Testis (tissue), 3 donors: ENCODE data around the gene GPR108. TPM values are rescaled to one million over a fixed set of nuclear protein-coding genes. Genes with fewer than 3 reads are reported as not detected.
A peak's percentile ranks its signal among the peaks of the same experiment; 100 is the strongest.

Experiments used
- DNase-seq: peaks from one replicate; pipeline ENCODE4 v3.0.0-alpha.2; 2019
- H3K27ac ChIP-seq, 2 donors: fragments of 200-600 bp; sonication (generic); one replicate each; pipeline ENCODE4 v1.5.1; 2019
- H3K27me3 ChIP-seq: fragments of 200-600 bp; sonication (generic); one replicate; pipeline ENCODE4 v1.5.1; 2019
- H3K36me3 ChIP-seq: fragments of 200-600 bp; sonication (generic); one replicate; pipeline ENCODE4 v1.5.1; 2017; ENCODE audit warnings: low read depth; ENCODE audit errors: missing control alignments
- H3K4me1 ChIP-seq: fragments of 200-600 bp; sonication (generic); one replicate; pipeline ENCODE4 v1.5.1; 2019
- H3K4me3 ChIP-seq, 2 donors: fragments of 200-600 bp; sonication (generic); one replicate each; pipeline ENCODE4 v1.5.1; 2017 to 2019
- H3K9me3 ChIP-seq: fragments of 200-600 bp; sonication (generic); one replicate; pipeline ENCODE4 v1.5.1; 2017
- POLR2A ChIP-seq: fragments of 450-650 bp; IDR thresholded peaks from one replicate; pipeline ENCODE4 v1.6.1; 2017; ENCODE audit warnings: antibody characterized with exemption, mild to moderate bottlenecking, moderate library complexity
- WGBS, 2 donors: methylation state at CpG; one replicate each; pipeline ENCODE4 v1.1.5; 2018; 5-methylcytosine and 5-hydroxymethylcytosine counted together
- intact Hi-C: fragments of 100-400 bp; cut with DNase I; formaldehyde crosslinking; loops from one replicate; pipeline ENCODE4 v1.15.1; 2023; ENCODE audit warnings: low total_unique reads
- polyA plus RNA-seq: library from polyadenylated mRNA; stranded (reverse); fragments of 350-450 nt; fragmentation: Illumina TruSeq; extraction: RNeasy Lipid Tissue Mini Kit (QIAGEN cat#74804); gene quantifications from one replicate; pipeline ENCODE4 v1.2.3, GENCODE V29; 2014; ENCODE audit warnings: low read depth, low replicate concordance; ENCODE audit not compliant: insufficient read depth
- total RNA-seq, 2 donors: library from RNA; depleted of rRNA; stranded (reverse); fragments of >200 nt; gene quantifications; one replicate each; pipeline ENCODE4 v1.2.3, GENCODE V29; 2016
- TF ChIP-seq, protein P1 (sequence below), 3 experiments: fragments of 450-650 bp in 2 of 3; fragments of 200-600 bp in 1 of 3; sonication (generic) in 1 of 3; IDR thresholded peaks; one replicate each; pipeline ENCODE4 v1.5.1; 2016 to 2019; ENCODE audit warnings: antibody characterized with exemption in 3 of 3, mild to moderate bottlenecking in 2 of 3, moderate library complexity in 1 of 3

GPR108 gene
- total and polyA plus RNA-seq, 3 donors from 2014 or later: 61.8 to 105 (median 87.1) TPM

- DNase-seq: no peak
- peak overlapping the region in 1 of 2 donors; percentile 13 for H3K4me3 ChIP-seq
Observed at GRCh38 chr19:6718111-6718740, 19.2 kb downstream of the GPR108 start.

DNA sequence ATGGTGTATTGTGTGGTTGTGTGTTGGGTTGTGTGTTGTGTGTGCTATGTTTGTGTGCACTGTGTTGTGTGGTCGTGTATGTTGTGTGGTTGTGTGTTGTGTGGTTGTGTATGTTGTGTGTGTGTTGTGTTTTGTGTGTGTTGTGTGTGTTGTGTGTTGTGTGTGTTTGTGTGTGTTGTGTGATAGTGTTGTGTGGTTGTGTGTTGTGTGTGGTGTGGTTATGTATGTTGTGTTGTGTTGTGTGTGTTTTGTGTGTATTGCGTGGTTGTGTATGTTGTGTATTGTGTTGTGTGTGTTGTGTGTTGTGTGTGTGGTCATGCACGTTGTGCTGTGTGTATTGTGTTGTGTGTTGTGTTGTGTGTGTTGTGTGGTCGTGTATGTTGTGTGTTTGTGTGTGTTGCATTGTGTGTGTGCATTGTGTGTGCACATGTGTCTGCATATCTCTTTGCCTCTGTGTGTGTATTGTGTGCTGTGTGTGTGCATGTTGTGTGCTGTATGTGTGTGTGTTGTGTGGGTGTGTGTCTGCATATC, 19.9 kb downstream of the GPR108 start:
- intact Hi-C loops: no loop called here
- no peaks in the 10 kb centered on the region for H3K36me3 ChIP-seq
- 76 to 77% methylated on average over 4 of the region's 4 CpGs for WGBS, 2 donors
- H3K4me1 ChIP-seq: no peaks in the 10 kb centered on the region
- no peak overlapping the region for H3K4me3 ChIP-seq
- H3K27ac ChIP-seq: no peak overlapping the region
- H3K27me3 ChIP-seq: no peaks in the 10 kb centered on the region
- no peak for DNase-seq
- H3K9me3 ChIP-seq: no peaks in the 10 kb centered on the region
- no peak for TF ChIP-seq POLR2A
- TF ChIP-seq, protein P1, sequence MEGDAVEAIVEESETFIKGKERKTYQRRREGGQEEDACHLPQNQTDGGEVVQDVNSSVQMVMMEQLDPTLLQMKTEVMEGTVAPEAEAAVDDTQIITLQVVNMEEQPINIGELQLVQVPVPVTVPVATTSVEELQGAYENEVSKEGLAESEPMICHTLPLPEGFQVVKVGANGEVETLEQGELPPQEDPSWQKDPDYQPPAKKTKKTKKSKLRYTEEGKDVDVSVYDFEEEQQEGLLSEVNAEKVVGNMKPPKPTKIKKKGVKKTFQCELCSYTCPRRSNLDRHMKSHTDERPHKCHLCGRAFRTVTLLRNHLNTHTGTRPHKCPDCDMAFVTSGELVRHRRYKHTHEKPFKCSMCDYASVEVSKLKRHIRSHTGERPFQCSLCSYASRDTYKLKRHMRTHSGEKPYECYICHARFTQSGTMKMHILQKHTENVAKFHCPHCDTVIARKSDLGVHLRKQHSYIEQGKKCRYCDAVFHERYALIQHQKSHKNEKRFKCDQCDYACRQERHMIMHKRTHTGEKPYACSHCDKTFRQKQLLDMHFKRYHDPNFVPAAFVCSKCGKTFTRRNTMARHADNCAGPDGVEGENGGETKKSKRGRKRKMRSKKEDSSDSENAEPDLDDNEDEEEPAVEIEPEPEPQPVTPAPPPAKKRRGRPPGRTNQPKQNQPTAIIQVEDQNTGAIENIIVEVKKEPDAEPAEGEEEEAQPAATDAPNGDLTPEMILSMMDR (IDR thresholded peaks at IDR 0.05): no peak

More at GRCh38 chr19:6718111-6718740, 19.2 kb downstream of the GPR108 start:
- intact Hi-C loops: no loop called here
- Histone ChIP-seq H3K27me3 (no peaks in the 10 kb centered on the region), H3K27ac (no peak overlapping the region), H3K9me3 (no peaks in the 10 kb centered on the region), H3K36me3 (no peaks in the 10 kb centered on the region), H3K4me1 (no peaks in the 10 kb centered on the region)
- TF ChIP-seq POLR2A: no peak
- TF ChIP-seq, protein P1 (IDR thresholded peaks at IDR 0.05): no peak
- 37 to 57% methylated on average over 12 to 23 of the region's 23 CpGs for WGBS, 2 donors

GRCh38 chr19:6717036-6717435, 20.3 kb downstream of the GPR108 start:
- intact Hi-C loops: no loop called here
- H3K36me3 ChIP-seq: no peaks in the 10 kb centered on the region
- no peaks in the 10 kb centered on the region for H3K27me3 ChIP-seq
- H3K27ac ChIP-seq: no peak overlapping the region
- no peaks in the 10 kb centered on the region for H3K9me3 ChIP-seq
- H3K4me3 ChIP-seq: no peak overlapping the region
- TF ChIP-seq POLR2A: no peak
- TF ChIP-seq, protein P1 (IDR thresholded peaks at IDR 0.05): no peak
- no peaks in the 10 kb centered on the region for H3K4me1 ChIP-seq
- DNase-seq: no peak
- WGBS, 2 donors: 59 to 74% methylated on average over 9 to 10 of the region's 10 CpGs

GRCh38 chr19:6716610-6716970, 20.8 kb downstream of the GPR108 start:
- no peak overlapping the region for H3K27ac ChIP-seq
- H3K9me3 ChIP-seq: no peaks in the 10 kb centered on the region
- H3K4me3 ChIP-seq: no peak overlapping the region
- DNase-seq: no peak
- intact Hi-C loops: no loop called here
- no peaks in the 10 kb centered on the region for H3K4me1 ChIP-seq
- TF ChIP-seq, protein P1 (IDR thresholded peaks at IDR 0.05): no peak
- TF ChIP-seq POLR2A: no peak
- H3K36me3 ChIP-seq: no peaks in the 10 kb centered on the region
- no peaks in the 10 kb centered on the region for H3K27me3 ChIP-seq
- WGBS, 2 donors: 64 to 66% methylated on average over 6 of the region's 6 CpGs
